Naive B cell (primary cell): ENCODE data around the gene FAM171A2. TPM values are rescaled to one million over a fixed set of nuclear protein-coding genes. Genes with fewer than 3 reads are reported as not detected.

Source experiments
- ATAC-seq, 2 donors: fragments of 150-1000 bp; cut with Tn5 transposase; 2 replicates each; pipeline ENCODE4 v1.10.0; 2021; ENCODE audit warnings: low read depth in 2 of 2, mild to moderate bottlenecking in 2 of 2, moderate library complexity in 2 of 2
- DNase-seq: peaks from one replicate; pipeline ENCODE4 v3.0.0; 2022
- H3K27ac Mint-ChIP-seq, 6 donors: one replicate each; pipeline ENCODE4 v1.8.0; 2020 to 2022; ENCODE audit warnings: mild to moderate bottlenecking in 6 of 6, mixed read lengths in 6 of 6, moderate library complexity in 5 of 6, inconsistent platforms in 2 of 6
- H3K27me3 Mint-ChIP-seq, 3 donors: one replicate each; pipeline ENCODE4 v1.8.0; 2021 to 2022; ENCODE audit warnings: mixed read lengths in 3 of 3, mild to moderate bottlenecking in 1 of 3
- H3K36me3 Mint-ChIP-seq, 2 donors: one replicate each; pipeline ENCODE4 v1.8.0; 2020 to 2022; ENCODE audit warnings: mixed read lengths in 2 of 2, inconsistent platforms in 1 of 2, mild to moderate bottlenecking in 1 of 2
- H3K4me1 Mint-ChIP-seq, 3 donors: one replicate each; pipeline ENCODE4 v1.8.0; 2020 to 2022; ENCODE audit warnings: mixed read lengths in 3 of 3, inconsistent platforms in 1 of 3, mild to moderate bottlenecking in 1 of 3, moderate library complexity in 1 of 3
- H3K4me3 Mint-ChIP-seq, 8 donors: one replicate each; pipeline ENCODE4 v1.8.0; 2020 to 2022; ENCODE audit warnings: mild to moderate bottlenecking in 8 of 8, mixed read lengths in 8 of 8, moderate library complexity in 8 of 8, inconsistent platforms in 2 of 8
- H3K9me3 Mint-ChIP-seq, 7 donors: one replicate each; pipeline ENCODE4 v1.8.0; 2020 to 2022; ENCODE audit warnings: mixed read lengths in 7 of 7, mild to moderate bottlenecking in 5 of 7, inconsistent platforms in 2 of 7, moderate library complexity in 1 of 7
- polyA plus RNA-seq, 6 donors: library from polyadenylated mRNA; unstranded; fragments of 300-500 nt; fragmentation: Illumina TruSeq; gene quantifications; one replicate each; pipeline ENCODE4 v1.2.3, GENCODE V29; 2021; ENCODE audit warnings: low read depth in 6 of 6

The FAM171A2 gene
- polyA plus RNA-seq, 6 donors from 2014 or later, result 0.21 to 0.29 TPM; not detected in 4

DNA sequence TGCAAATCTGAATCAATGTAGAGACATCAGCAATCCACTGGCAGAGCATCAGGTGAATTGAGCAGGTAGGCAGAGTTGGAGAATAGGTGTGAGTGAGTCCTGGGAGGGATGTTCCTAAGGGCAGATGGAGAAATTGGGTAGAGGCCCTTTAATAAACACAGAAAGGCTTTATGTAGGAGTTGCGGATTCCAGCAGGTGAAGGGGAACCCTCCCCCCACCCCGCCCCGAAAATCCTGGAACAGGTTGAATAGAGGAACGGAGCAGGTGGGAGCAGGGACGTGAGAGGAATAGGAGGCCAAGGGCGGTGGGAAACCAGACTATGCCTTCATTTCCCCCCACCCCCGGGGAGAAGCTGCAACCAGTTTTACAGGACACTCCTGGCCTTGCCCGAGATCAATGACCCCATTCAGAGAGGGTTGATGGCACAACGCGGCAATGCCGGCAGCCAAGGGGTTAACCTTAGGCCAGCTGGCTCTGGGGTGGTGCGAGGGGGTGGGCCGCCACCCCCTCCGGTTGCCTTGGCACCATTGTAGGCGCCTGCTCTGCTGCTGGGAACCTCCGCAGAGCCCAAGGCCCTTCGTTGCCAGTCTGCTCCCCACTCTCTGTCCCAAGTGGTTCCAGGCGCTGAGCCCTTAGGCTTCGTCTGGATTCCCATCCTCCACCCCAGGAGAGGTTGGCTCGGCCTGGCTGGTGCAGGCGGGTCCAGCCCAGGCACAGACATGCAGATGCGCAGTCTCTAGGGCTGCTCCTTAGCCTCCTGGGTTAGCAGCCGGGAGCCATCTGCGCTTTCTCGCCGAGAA lies 56.1 kb downstream of the FAM171A2 start:
- ATAC-seq (peak; percentile 11 to 12), DNase-seq (no peak)
- Mint-ChIP-seq H3K27me3 (peaks cover 35 to 75% (median 53%) of the 10 kb centered on the region in 3 donors), H3K4me1 (peaks cover 24 to 29% (median 25%) of the 10 kb centered on the region in 3 donors), H3K9me3 (peaks cover 0 to 5% (median 0%) of the 10 kb centered on the region in 7 donors), H3K4me3 (peak overlapping the region in 6 of 8 donors; percentile 21 to 79 (median 61)), H3K36me3 (no peaks in the 10 kb centered on the region), H3K27ac (peak overlapping the region in 1 of 6 donors; percentile 58)

DNA sequence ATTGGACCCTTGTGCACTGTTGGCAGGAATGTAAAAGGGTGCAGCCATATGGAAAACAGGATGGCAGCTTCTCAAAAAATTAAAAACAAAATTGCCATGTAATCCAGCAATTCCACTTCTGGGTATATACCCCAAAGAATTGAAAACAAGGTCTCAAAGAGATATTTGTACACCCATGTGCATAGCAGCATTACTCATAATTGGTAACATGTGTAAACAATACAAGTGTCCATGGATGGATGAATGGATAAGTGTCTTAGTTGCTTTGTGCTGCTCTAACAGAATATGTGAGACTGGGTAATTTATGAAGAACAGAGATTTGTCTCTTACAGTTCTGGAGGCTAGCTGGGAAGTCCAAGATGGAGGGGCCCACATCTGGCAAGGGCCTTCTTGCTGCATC lies 59.0 kb downstream of the FAM171A2 start:
- ATAC-seq (no peak), DNase-seq (no peak)
- H3K36me3 Mint-ChIP-seq, result no peaks in the 10 kb centered on the region
- H3K9me3 Mint-ChIP-seq, result peaks cover 0 to 5% (median 0%) of the 10 kb centered on the region in 7 donors
- peaks cover 18 to 21% (median 19%) of the 10 kb centered on the region in 3 donors for H3K4me1 Mint-ChIP-seq
- H3K27ac Mint-ChIP-seq, result no peak overlapping the region
- H3K4me3 Mint-ChIP-seq, result no peak overlapping the region
- peaks cover 40 to 83% (median 47%) of the 10 kb centered on the region in 3 donors for H3K27me3 Mint-ChIP-seq

Other genes with a start within 250 kb of the FAM171A2 start
- 10 to 100 TPM; 27.5 to 79.5 (median 41.2) TPM for gene HDAC5, start 240.2 kb downstream of the FAM171A2 start, polyA plus RNA-seq
- gene HROB, start 221.9 kb downstream of the FAM171A2 start, polyA plus RNA-seq, result 1 to 10 TPM in 3 of 6 donors, under 1 TPM in 2, not detected in 1; 0.63 to 1.4 (median 1.2) TPM
- under 1 TPM in 4 of 6 donors, not detected in 2; 0.19 to 0.43 (median 0.31) TPM for gene ASB16, start 193.1 kb downstream of the FAM171A2 start, polyA plus RNA-seq
- 10 to 100 TPM; 39.7 to 69.9 (median 44.8) TPM for gene TMUB2, start 176.9 kb downstream of the FAM171A2 start, polyA plus RNA-seq
- gene ATXN7L3, start 164.0 kb downstream of the FAM171A2 start, polyA plus RNA-seq, result 10 to 100 TPM in 3 of 6 donors, 1 to 10 TPM in 3; 6.6 to 14.4 (median 9.4) TPM
- gene UBTF, start 144.2 kb downstream of the FAM171A2 start, polyA plus RNA-seq, result 10 to 100 TPM; 20.2 to 77.3 (median 43.0) TPM
- gene SLC4A1, start 95.7 kb downstream of the FAM171A2 start, polyA plus RNA-seq, result under 1 TPM in 3 of 6 donors, not detected in 3; 0.07 to 0.20 (median 0.12) TPM
- gene RUNDC3A, start 55.3 kb downstream of the FAM171A2 start, polyA plus RNA-seq, result under 1 TPM in 2 of 6 donors, not detected in 4; 0.13 to 0.16 TPM
- gene SLC25A39, start 39.0 kb downstream of the FAM171A2 start, polyA plus RNA-seq, result 100 to 1,000 TPM in 3 of 6 donors, 10 to 100 TPM in 3; 87.3 to 143 (median 103) TPM
- 100 to 1,000 TPM; 102 to 198 (median 110) TPM for gene GRN, start 18.6 kb downstream of the FAM171A2 start, polyA plus RNA-seq
- gene ITGA2B, start 25.8 kb upstream of the FAM171A2 start, polyA plus RNA-seq, result 1 to 10 TPM in 5 of 6 donors, under 1 TPM in 1; 0.70 to 7.1 (median 5.1) TPM
- 10 to 100 TPM in 5 of 6 donors, 1 to 10 TPM in 1; 9.9 to 79.3 (median 38.6) TPM for gene GPATCH8, start 139.6 kb upstream of the FAM171A2 start, polyA plus RNA-seq
- gene FZD2, start 193.6 kb upstream of the FAM171A2 start, polyA plus RNA-seq, result under 1 TPM; 0.21 to 0.52 (median 0.41) TPM